Renal cortical epithelial cell (primary cell): Measurements from ENCODE around the gene RPL6. TPM values are rescaled to one million over a fixed set of nuclear protein-coding genes. Genes with fewer than 3 reads are reported as not detected.

Source experiments
- DNase-seq: peaks from one replicate; pipeline ENCODE4 v3.0.0-alpha.2; 2011; ENCODE audit warnings: low read depth
- total RNA-seq: library from RNA; depleted of rRNA; stranded (reverse); fragments of >200 nt; gene quantifications from 2 replicates; pipeline ENCODE4 v1.2.3, GENCODE V29; 2014

The RPL6 gene
- total RNA-seq, 1 donor from 2014 or later: 1,672 TPM

GRCh38 chr12:112380663-112381405 is 28.6 kb downstream of the RPL6 start:
- DNase-seq: no peak

GRCh38 chr12:112375105-112375504 is 34.3 kb downstream of the RPL6 start:
- no peak for DNase-seq

- no peak for DNase-seq
These were observed 35.2 kb downstream of the RPL6 start for GRCh38 chr12:112374166-112374740.

- no peak for DNase-seq
These were observed 38.4 kb downstream of the RPL6 start for GRCh38 chr12:112370868-112371510.

- DNase-seq: no peak
These were observed 39.2 kb downstream of the RPL6 start for GRCh38 chr12:112370199-112370598.

GRCh38 chr12:112368856-112369255 is 40.5 kb downstream of the RPL6 start:
- DNase-seq: no peak

GRCh38 chr12:112367965-112368364 is 41.4 kb downstream of the RPL6 start:
- DNase-seq: no peak

GRCh38 chr12:112362310-112362709 is 47.1 kb downstream of the RPL6 start:
- no peak for DNase-seq

GRCh38 chr12:112361271-112361670 is 48.1 kb downstream of the RPL6 start:
- no peak for DNase-seq

GRCh38 chr12:112359290-112359689 is 50.1 kb downstream of the RPL6 start:
- DNase-seq: no peak

- no peak for DNase-seq
These were observed 52.2 kb downstream of the RPL6 start for GRCh38 chr12:112357214-112357613.

Other genes starting within 250 kb of the RPL6 start
- gene HECTD4, start 27.2 kb downstream of the RPL6 start, total RNA-seq: 12.3 and 47.3 TPM in 2 replicates
- gene PTPN11, start 9.3 kb upstream of the RPL6 start, total RNA-seq: 128 and 195 TPM in 2 replicates